ENCODE data around the gene HEPH. TPM values are rescaled to one million over a fixed set of nuclear protein-coding genes. Genes with fewer than 3 reads are reported as not detected.

The HEPH gene
- total and polyA plus RNA-seq, 9 of the 15 experiments (the other 6 are each of a cell fraction or from before 2014, with no cell fraction given) = 22.4 to 67.6 (median 42.9) TPM

- TF ChIP-seq ZNF699 (CRISPR knock-in tag; IDR thresholded peaks at IDR 0.05; ENCODE audit: insufficient replicate concordance) = no peak
- TF ChIP-seq TEAD1 (CRISPR knock-in tag; IDR thresholded peaks at IDR 0.05) = peak in 1 of 2 experiments; percentile 65; a peak in 1 of 4 replicates
- no peak for TF ChIP-seq TAF7 (tag; IDR thresholded peaks at IDR 0.05)
- TF ChIP-seq COPS2 (conservative IDR thresholded peaks at IDR 0.05) = no peak
- TF ChIP-seq, protein P1, sequence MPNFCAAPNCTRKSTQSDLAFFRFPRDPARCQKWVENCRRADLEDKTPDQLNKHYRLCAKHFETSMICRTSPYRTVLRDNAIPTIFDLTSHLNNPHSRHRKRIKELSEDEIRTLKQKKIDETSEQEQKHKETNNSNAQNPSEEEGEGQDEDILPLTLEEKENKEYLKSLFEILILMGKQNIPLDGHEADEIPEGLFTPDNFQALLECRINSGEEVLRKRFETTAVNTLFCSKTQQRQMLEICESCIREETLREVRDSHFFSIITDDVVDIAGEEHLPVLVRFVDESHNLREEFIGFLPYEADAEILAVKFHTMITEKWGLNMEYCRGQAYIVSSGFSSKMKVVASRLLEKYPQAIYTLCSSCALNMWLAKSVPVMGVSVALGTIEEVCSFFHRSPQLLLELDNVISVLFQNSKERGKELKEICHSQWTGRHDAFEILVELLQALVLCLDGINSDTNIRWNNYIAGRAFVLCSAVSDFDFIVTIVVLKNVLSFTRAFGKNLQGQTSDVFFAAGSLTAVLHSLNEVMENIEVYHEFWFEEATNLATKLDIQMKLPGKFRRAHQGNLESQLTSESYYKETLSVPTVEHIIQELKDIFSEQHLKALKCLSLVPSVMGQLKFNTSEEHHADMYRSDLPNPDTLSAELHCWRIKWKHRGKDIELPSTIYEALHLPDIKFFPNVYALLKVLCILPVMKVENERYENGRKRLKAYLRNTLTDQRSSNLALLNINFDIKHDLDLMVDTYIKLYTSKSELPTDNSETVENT (CRISPR knock-in tag; IDR thresholded peaks at IDR 0.05) = no peak
- TF ChIP-seq PHB (CRISPR knock-in tag; IDR thresholded peaks at IDR 0.05) = no peak
- TF ChIP-seq, protein P2, sequence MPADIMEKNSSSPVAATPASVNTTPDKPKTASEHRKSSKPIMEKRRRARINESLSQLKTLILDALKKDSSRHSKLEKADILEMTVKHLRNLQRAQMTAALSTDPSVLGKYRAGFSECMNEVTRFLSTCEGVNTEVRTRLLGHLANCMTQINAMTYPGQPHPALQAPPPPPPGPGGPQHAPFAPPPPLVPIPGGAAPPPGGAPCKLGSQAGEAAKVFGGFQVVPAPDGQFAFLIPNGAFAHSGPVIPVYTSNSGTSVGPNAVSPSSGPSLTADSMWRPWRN (IDR thresholded peaks at IDR 0.05; ENCODE audit: low read depth) = no peak
- peak in 1 of 2 experiments; percentile 59; a peak in 1 of 4 replicates for TF ChIP-seq RCOR1 (IDR thresholded peaks at IDR 0.05; ENCODE audit: borderline replicate concordance in 1 of 2, low read depth in 2 of 2, low read length in 2 of 2)
- no peak for TF ChIP-seq YBX1 (IDR thresholded peaks at IDR 0.05)
- TF ChIP-seq PKNOX1 (IDR thresholded peaks at IDR 0.05) = peak; percentile 69
- TF ChIP-seq TCF15 (CRISPR knock-in tag; IDR thresholded peaks at IDR 0.05) = no peak
- TF ChIP-seq, protein P3, sequence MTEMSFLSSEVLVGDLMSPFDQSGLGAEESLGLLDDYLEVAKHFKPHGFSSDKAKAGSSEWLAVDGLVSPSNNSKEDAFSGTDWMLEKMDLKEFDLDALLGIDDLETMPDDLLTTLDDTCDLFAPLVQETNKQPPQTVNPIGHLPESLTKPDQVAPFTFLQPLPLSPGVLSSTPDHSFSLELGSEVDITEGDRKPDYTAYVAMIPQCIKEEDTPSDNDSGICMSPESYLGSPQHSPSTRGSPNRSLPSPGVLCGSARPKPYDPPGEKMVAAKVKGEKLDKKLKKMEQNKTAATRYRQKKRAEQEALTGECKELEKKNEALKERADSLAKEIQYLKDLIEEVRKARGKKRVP (CRISPR knock-in tag; IDR thresholded peaks at IDR 0.05) = no peak
- TF ChIP-seq KDM2B (CRISPR knock-in tag; IDR thresholded peaks at IDR 0.05) = no peak
- no peak for TF ChIP-seq ATF2 (CRISPR knock-in tag; IDR thresholded peaks at IDR 0.05)
- no peak for TF ChIP-seq ZNF518B (CRISPR knock-in tag; IDR thresholded peaks at IDR 0.05)
- TF ChIP-seq IFI16 (CRISPR knock-in tag; IDR thresholded peaks at IDR 0.05) = no peak
- TF ChIP-seq ZKSCAN1 (IDR thresholded peaks at IDR 0.05; ENCODE audit: low read depth, low read length) = no peak
- TF ChIP-seq HLTF (IDR thresholded peaks at IDR 0.05) = no peak
Measured at GRCh38 chrX:66163849-66164411, at the start of gene HEPH (continued).
